Measurements from ENCODE around the gene UCN. TPM values are rescaled to one million over a fixed set of nuclear protein-coding genes. Genes with fewer than 3 reads are reported as not detected.

UCN gene
- total RNA-seq, 3 donors from 2014 or later (not counting 1 experiment from before 2014, with no cell fraction given): 1.6 to 3.6 (median 2.4) TPM

GRCh38 chr2:27298391-27299080 is 9.7 kb downstream of the UCN start:
- Histone ChIP-seq H3K27ac (ENCODE audit: low read length) (no peak overlapping the region), H3K36me3 (ENCODE audit: control insufficient read depth, insufficient read depth, low read length) (no peaks in the 10 kb centered on the region), H3K9me3 (ENCODE audit: control insufficient read depth, insufficient read depth, low read length) (no peaks in the 10 kb centered on the region), H3K27me3 (ENCODE audit: control insufficient read depth, insufficient read depth, low read length) (no peaks in the 10 kb centered on the region), H3K4me1 (ENCODE audit: control insufficient read depth, insufficient read depth, low read length) (peaks cover 3% of the 10 kb centered on the region), H3K4me3 (ENCODE audit: low read length) (no peak overlapping the region)
- H3K27me3 Mint-ChIP-seq (ENCODE audit: low read depth in 2 of 2): peaks cover 0 to 2% of the 10 kb centered on the region in 2 donors
- intact Hi-C loops (cut with micrococcal nuclease): no loop called here
- DNase-seq (no peak), ATAC-seq (no peak)
- no peaks in the 10 kb centered on the region for H3K4me1 Mint-ChIP-seq
- no peaks in the 10 kb centered on the region for H3K9me3 Mint-ChIP-seq
- no peak for TF ChIP-seq CTCF (IDR thresholded peaks at IDR 0.05)
- no peak overlapping the region for H3K4me3 Mint-ChIP-seq
- no peak overlapping the region for H3K27ac Mint-ChIP-seq
- H3K36me3 Mint-ChIP-seq: no peaks in the 10 kb centered on the region
- 90% methylated on average over 18 of the region's 18 CpGs for WGBS (ENCODE audit: insufficient coverage)

GRCh38 chr2:27297195-27297594 is 11.1 kb downstream of the UCN start:
- intact Hi-C loops (cut with micrococcal nuclease): no loop called here
- no peaks in the 10 kb centered on the region for H3K9me3 ChIP-seq (ENCODE audit: control insufficient read depth, insufficient read depth, low read length)

GRCh38 chr2:27296481-27296880 is 11.8 kb downstream of the UCN start:
- WGBS (ENCODE audit: insufficient coverage): 89% methylated on average over 3 of the region's 4 CpGs
- no peaks in the 10 kb centered on the region for H3K9me3 Mint-ChIP-seq
- no peak for DNase-seq
- H3K4me3 Mint-ChIP-seq: no peak overlapping the region
- TF ChIP-seq CTCF (IDR thresholded peaks at IDR 0.05): no peak
- H3K36me3 Mint-ChIP-seq: no peaks in the 10 kb centered on the region
- no peaks in the 10 kb centered on the region for H3K4me1 ChIP-seq (ENCODE audit: control insufficient read depth, insufficient read depth, low read length)
- no peak overlapping the region for H3K4me3 ChIP-seq (ENCODE audit: low read length)
- intact Hi-C loops (cut with micrococcal nuclease): no loop called here
- no peaks in the 10 kb centered on the region for H3K9me3 ChIP-seq (ENCODE audit: control insufficient read depth, insufficient read depth, low read length)
- H3K27ac Mint-ChIP-seq: no peak overlapping the region
- no peaks in the 10 kb centered on the region for H3K4me1 Mint-ChIP-seq
- H3K36me3 ChIP-seq (ENCODE audit: control insufficient read depth, insufficient read depth, low read length): no peaks in the 10 kb centered on the region
- H3K27ac ChIP-seq (ENCODE audit: low read length): no peak overlapping the region
- H3K27me3 Mint-ChIP-seq (ENCODE audit: low read depth in 2 of 2): peaks cover 0 to 2% of the 10 kb centered on the region in 2 donors
- no peaks in the 10 kb centered on the region for H3K27me3 ChIP-seq (ENCODE audit: control insufficient read depth, insufficient read depth, low read length)
- no peak for ATAC-seq

More at GRCh38 chr2:27297195-27297594, 11.1 kb downstream of the UCN start:
- Histone ChIP-seq H3K27me3 (ENCODE audit: control insufficient read depth, insufficient read depth, low read length) (no peaks in the 10 kb centered on the region), H3K27ac (ENCODE audit: low read length) (no peak overlapping the region), H3K4me1 (ENCODE audit: control insufficient read depth, insufficient read depth, low read length) (no peaks in the 10 kb centered on the region), H3K36me3 (ENCODE audit: control insufficient read depth, insufficient read depth, low read length) (no peaks in the 10 kb centered on the region), H3K4me3 (ENCODE audit: low read length) (no peak overlapping the region)
- H3K27ac Mint-ChIP-seq: no peak overlapping the region
- no peaks in the 10 kb centered on the region for H3K9me3 Mint-ChIP-seq
- no peak for TF ChIP-seq CTCF (IDR thresholded peaks at IDR 0.05)
- no peaks in the 10 kb centered on the region for H3K4me1 Mint-ChIP-seq
- no peaks in the 10 kb centered on the region for H3K36me3 Mint-ChIP-seq
- H3K4me3 Mint-ChIP-seq: no peak overlapping the region
- 93% methylated on average over 2 of the region's 3 CpGs for WGBS (ENCODE audit: insufficient coverage)
- ATAC-seq (no peak), DNase-seq (no peak)
- peaks cover 0 to 2% of the 10 kb centered on the region in 2 donors for H3K27me3 Mint-ChIP-seq (ENCODE audit: low read depth in 2 of 2)

- Mint-ChIP-seq H3K9me3 (no peaks in the 10 kb centered on the region), H3K4me1 (no peaks in the 10 kb centered on the region), H3K36me3 (no peaks in the 10 kb centered on the region), H3K4me3 (no peak overlapping the region), H3K27ac (no peak overlapping the region), H3K27me3 (ENCODE audit: low read depth in 2 of 2) (peaks cover 0 to 2% of the 10 kb centered on the region in 2 donors)
- Histone ChIP-seq H3K27ac (ENCODE audit: low read length) (no peak overlapping the region), H3K4me1 (ENCODE audit: control insufficient read depth, insufficient read depth, low read length) (peaks cover 6% of the 10 kb centered on the region), H3K4me3 (ENCODE audit: low read length) (no peak overlapping the region), H3K9me3 (ENCODE audit: control insufficient read depth, insufficient read depth, low read length) (no peaks in the 10 kb centered on the region), H3K27me3 (ENCODE audit: control insufficient read depth, insufficient read depth, low read length) (no peaks in the 10 kb centered on the region), H3K36me3 (ENCODE audit: control insufficient read depth, insufficient read depth, low read length) (no peaks in the 10 kb centered on the region)
- TF ChIP-seq CTCF (IDR thresholded peaks at IDR 0.05): no peak
- DNase-seq (no peak), ATAC-seq (no peak)
- intact Hi-C loops (cut with micrococcal nuclease): no loop called here
- 94% methylated on average over 8 of the region's 8 CpGs for WGBS (ENCODE audit: insufficient coverage)
Measured at GRCh38 chr2:27294928-27295327, 13.3 kb downstream of the UCN start.

All from natural killer cell (primary cell).